Hepatocyte (in vitro differentiated cells): ENCODE measurements around the gene RIT2. TPM values are rescaled to one million over a fixed set of nuclear protein-coding genes. Genes with fewer than 3 reads are reported as not detected.

Experiments used
- DNase-seq: peaks from one replicate; pipeline ENCODE4 v3.0.0-alpha.2; 2016; ENCODE audit warnings: low spot score
- H2AFZ ChIP-seq: fragments of 200-600 bp; sonication (generic); 2 replicates; pipeline ENCODE4 v1.6.0; 2016; ENCODE audit warnings: antibody characterized with exemption, mild to moderate bottlenecking
- H3K27ac ChIP-seq: fragments of 200-600 bp; sonication (generic); 2 replicates; pipeline ENCODE4 v1.5.1; 2016; ENCODE audit warnings: mild to moderate bottlenecking
- H3K27me3 ChIP-seq: fragments of 200-600 bp; sonication (generic); 2 replicates; pipeline ENCODE4 v1.6.1; 2016
- H3K36me3 ChIP-seq: fragments of 200-600 bp; sonication (generic); replicated peaks from 2 replicates; pipeline ENCODE4 v1.5.1; 2016; ENCODE audit warnings: low read depth; ENCODE audit not compliant: insufficient read depth
- H3K4me1 ChIP-seq: fragments of 200-600 bp; sonication (generic); 2 replicates; pipeline ENCODE4 v1.5.1; 2016; ENCODE audit warnings: mild to moderate bottlenecking, moderate library complexity; ENCODE audit not compliant: insufficient read depth
- H3K4me2 ChIP-seq: fragments of 200-600 bp; sonication (generic); 2 replicates; pipeline ENCODE4 v1.6.0; 2016
- H3K4me3 ChIP-seq: fragments of 200-600 bp; sonication (generic); 2 replicates; pipeline ENCODE4 v1.5.1; 2016; ENCODE audit warnings: mild to moderate bottlenecking
- H3K79me2 ChIP-seq: fragments of 200-600 bp; sonication (generic); 2 replicates; pipeline ENCODE4 v1.6.0; 2017; ENCODE audit warnings: mild to moderate bottlenecking
- H3K9me2 ChIP-seq: fragments of 200-600 bp; sonication (generic); replicated peaks from 2 replicates; pipeline ENCODE4 v1.6.0; 2017; ENCODE audit warnings: mild to moderate bottlenecking; ENCODE audit not compliant: insufficient read depth
- H3K9me3 ChIP-seq: fragments of 200-600 bp; sonication (generic); 2 replicates; pipeline ENCODE4 v1.5.1; 2016; ENCODE audit warnings: low read depth, mild to moderate bottlenecking
- H4K20me1 ChIP-seq: fragments of 200-600 bp; sonication (generic); 2 replicates; pipeline ENCODE4 v1.6.0; 2016; ENCODE audit warnings: mild to moderate bottlenecking; ENCODE audit not compliant: insufficient read depth, poor library complexity, severe bottlenecking
- EZH2 ChIP-seq: fragments of 200-600 bp; sonication (generic); IDR thresholded peaks from 2 replicates; pipeline ENCODE4 v1.6.1; 2016; ENCODE audit warnings: antibody characterized with exemption, mild to moderate bottlenecking, borderline replicate concordance
- EZH2phosphoT487 ChIP-seq: fragments of 200-600 bp; sonication (generic); IDR thresholded peaks from one replicate; pipeline ENCODE4 v1.6.1; 2018; ENCODE audit warnings: antibody characterized with exemption, mild to moderate bottlenecking, low read depth, moderate library complexity; ENCODE audit not compliant: unreplicated experiment, severe bottlenecking
- whole genome bisulfite sequencing: methylation state at CpG from one replicate; pipeline ENCODE4 v1.1.6; 2016; ENCODE audit warnings: low lambda C conversion rate; ENCODE audit errors: missing lambda C conversion rate; 5-methylcytosine and 5-hydroxymethylcytosine counted together
- polyA plus RNA-seq: library from polyadenylated mRNA; unstranded; fragments of >200 nt; fragmentation: Nextera tagmentation; extraction: Ambion mirVana; gene quantifications from 2 replicates; pipeline ENCODE4 v1.2.1, GENCODE V29; 2016
- total RNA-seq: library from RNA; depleted of rRNA; stranded (reverse); fragments of >200 nt; gene quantifications from 2 replicates; pipeline ENCODE4 v1.2.3, GENCODE V29; 2014
- TF ChIP-seq, protein P1 (sequence below): fragments of 200-600 bp; sonication (generic); IDR thresholded peaks from 2 replicates; pipeline ENCODE4 v1.5.1; 2016; ENCODE audit warnings: antibody characterized with exemption, mild to moderate bottlenecking; ENCODE audit not compliant: poor library complexity

RIT2 gene
- total and polyA plus RNA-seq, 2 experiments from 2014 or later: not detected

DNA sequence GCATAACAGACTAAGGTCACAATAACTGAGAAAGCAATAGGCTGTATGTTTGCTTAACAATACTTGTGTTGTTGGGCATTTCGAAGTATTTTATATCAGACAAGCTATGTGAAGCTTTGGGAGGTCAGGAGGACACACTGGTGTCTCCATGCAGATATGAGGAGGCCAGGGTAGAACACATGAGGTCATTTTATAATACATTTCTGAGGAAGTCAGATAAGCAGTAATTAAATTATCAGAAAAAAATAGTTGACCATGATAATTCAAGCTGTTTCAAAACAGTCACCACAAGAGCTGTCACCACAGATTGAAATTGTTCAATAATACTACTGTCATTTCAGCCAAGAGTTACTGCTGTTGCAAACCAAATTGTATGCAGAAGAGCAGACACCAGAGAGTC, 160.6 kb downstream of the RIT2 start:
- no peaks in the 10 kb centered on the region for H3K9me3 ChIP-seq
- no peaks in the 10 kb centered on the region for H4K20me1 ChIP-seq
- DNase-seq: no peak
- WGBS: 88% methylated on average over 1 of the region's 1 CpG
- no peaks in the 10 kb centered on the region for H3K4me1 ChIP-seq
- H3K4me3 ChIP-seq: no peak overlapping the region
- H3K27ac ChIP-seq: no peak overlapping the region
- TF ChIP-seq, protein P1, sequence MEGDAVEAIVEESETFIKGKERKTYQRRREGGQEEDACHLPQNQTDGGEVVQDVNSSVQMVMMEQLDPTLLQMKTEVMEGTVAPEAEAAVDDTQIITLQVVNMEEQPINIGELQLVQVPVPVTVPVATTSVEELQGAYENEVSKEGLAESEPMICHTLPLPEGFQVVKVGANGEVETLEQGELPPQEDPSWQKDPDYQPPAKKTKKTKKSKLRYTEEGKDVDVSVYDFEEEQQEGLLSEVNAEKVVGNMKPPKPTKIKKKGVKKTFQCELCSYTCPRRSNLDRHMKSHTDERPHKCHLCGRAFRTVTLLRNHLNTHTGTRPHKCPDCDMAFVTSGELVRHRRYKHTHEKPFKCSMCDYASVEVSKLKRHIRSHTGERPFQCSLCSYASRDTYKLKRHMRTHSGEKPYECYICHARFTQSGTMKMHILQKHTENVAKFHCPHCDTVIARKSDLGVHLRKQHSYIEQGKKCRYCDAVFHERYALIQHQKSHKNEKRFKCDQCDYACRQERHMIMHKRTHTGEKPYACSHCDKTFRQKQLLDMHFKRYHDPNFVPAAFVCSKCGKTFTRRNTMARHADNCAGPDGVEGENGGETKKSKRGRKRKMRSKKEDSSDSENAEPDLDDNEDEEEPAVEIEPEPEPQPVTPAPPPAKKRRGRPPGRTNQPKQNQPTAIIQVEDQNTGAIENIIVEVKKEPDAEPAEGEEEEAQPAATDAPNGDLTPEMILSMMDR: no peak
- no peak for TF ChIP-seq EZH2
- TF ChIP-seq EZH2phosphoT487: no peak
- no peak overlapping the region for H2AFZ ChIP-seq
- H3K27me3 ChIP-seq: no peaks in the 10 kb centered on the region
- H3K4me2 ChIP-seq: no peak overlapping the region
- no peaks in the 10 kb centered on the region for H3K79me2 ChIP-seq
- H3K36me3 ChIP-seq: no peaks in the 10 kb centered on the region
- H3K9me2 ChIP-seq: no peaks in the 10 kb centered on the region

DNA sequence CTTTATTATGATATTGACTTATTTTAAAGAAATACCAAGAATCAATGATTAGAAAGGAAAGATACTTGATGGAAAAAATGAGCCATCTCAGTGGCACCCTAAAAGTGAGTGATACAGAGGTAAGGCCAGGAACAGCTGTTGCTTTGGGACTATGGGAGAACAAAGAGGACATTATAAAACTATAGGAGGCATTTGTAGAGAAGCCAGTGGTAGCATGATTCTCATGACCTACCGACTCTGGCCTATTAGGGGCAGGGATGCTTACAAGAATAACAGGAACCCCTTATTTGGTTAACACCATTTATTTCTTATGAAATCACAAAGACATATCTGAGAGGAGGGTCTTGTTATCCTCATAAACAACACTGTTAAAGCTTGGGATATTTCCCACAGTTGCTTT, 162.2 kb downstream of the RIT2 start:
- no peaks in the 10 kb centered on the region for H3K79me2 ChIP-seq
- H4K20me1 ChIP-seq: no peaks in the 10 kb centered on the region
- no peaks in the 10 kb centered on the region for H3K27me3 ChIP-seq
- no peaks in the 10 kb centered on the region for H3K9me3 ChIP-seq
- no peaks in the 10 kb centered on the region for H3K4me1 ChIP-seq
- no peak for TF ChIP-seq EZH2
- TF ChIP-seq EZH2phosphoT487: no peak
- TF ChIP-seq, protein P1: no peak
- H3K27ac ChIP-seq: no peak overlapping the region
- H3K4me3 ChIP-seq: no peak overlapping the region
- no peak overlapping the region for H2AFZ ChIP-seq
- no peaks in the 10 kb centered on the region for H3K36me3 ChIP-seq
- H3K9me2 ChIP-seq: no peaks in the 10 kb centered on the region
- WGBS: 89% methylated on average over 1 of the region's 1 CpG
- no peak overlapping the region for H3K4me2 ChIP-seq
- DNase-seq: no peak

DNA sequence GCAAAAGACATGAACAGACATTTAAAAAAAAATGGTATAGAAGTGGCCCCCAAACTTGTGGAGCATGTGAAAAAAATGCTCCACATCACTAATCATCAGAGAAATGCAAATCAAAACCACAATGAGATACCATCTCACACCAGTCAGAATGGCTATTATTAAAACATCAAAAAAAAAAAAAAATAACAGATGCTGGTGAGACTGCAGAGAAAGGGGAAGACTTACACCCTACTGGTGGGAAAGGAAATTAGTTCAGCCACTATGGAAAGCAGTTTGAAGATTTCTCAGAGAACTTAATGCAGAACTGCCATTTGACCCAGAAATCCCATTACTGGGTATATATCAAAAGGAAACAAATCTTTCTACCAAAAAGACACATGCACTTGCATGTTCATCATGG, 164.8 kb downstream of the RIT2 start:
- no peak overlapping the region for H3K27ac ChIP-seq
- H4K20me1 ChIP-seq: no peaks in the 10 kb centered on the region
- no peaks in the 10 kb centered on the region for H3K79me2 ChIP-seq
- no peak for DNase-seq
- no peaks in the 10 kb centered on the region for H3K9me2 ChIP-seq
- H3K4me2 ChIP-seq: no peak overlapping the region
- H3K36me3 ChIP-seq: no peaks in the 10 kb centered on the region
- no peaks in the 10 kb centered on the region for H3K4me1 ChIP-seq
- H3K9me3 ChIP-seq: no peaks in the 10 kb centered on the region
- H3K27me3 ChIP-seq: no peaks in the 10 kb centered on the region
- TF ChIP-seq EZH2phosphoT487: no peak
- TF ChIP-seq, protein P1: no peak
- no peak for TF ChIP-seq EZH2
- H2AFZ ChIP-seq: no peak overlapping the region
- H3K4me3 ChIP-seq: no peak overlapping the region

DNA sequence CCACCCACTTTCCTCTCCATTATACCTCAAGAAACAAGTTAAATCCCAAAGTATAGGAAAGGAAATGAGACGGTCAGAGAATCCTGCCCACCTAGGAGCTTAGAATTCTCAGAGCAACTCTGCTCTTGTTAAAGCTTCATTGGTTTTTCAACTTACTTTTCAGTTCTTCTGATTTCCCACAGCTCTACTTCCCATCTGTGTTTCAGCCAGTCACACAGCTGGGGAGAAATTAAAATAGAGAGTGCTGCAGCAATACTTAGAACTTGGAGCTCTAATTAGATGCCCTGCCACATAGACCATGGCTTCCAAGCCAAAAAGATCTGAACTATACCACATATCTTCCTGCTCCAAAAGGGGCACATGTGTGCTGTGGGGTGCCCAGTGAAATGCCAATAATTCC, 166.7 kb downstream of the RIT2 start:
- DNase-seq: no peak
- Histone ChIP-seq H3K27me3 (no peaks in the 10 kb centered on the region), H3K9me3 (no peaks in the 10 kb centered on the region), H3K4me1 (no peaks in the 10 kb centered on the region), H3K79me2 (no peaks in the 10 kb centered on the region), H3K36me3 (no peaks in the 10 kb centered on the region), H3K9me2 (no peaks in the 10 kb centered on the region), H4K20me1 (no peaks in the 10 kb centered on the region), H3K4me2 (no peak overlapping the region), H3K27ac (no peak overlapping the region), H3K4me3 (no peak overlapping the region), H2AFZ (no peak overlapping the region)
- TF ChIP-seq EZH2phosphoT487 (no peak), EZH2 (no peak)
- TF ChIP-seq, protein P1: no peak
- 77% methylated on average over 1 of the region's 1 CpG for WGBS
